ENCODE measurements around the gene KEL.
A peak's percentile ranks its signal among the peaks of the same experiment; 100 is the strongest.

KEL gene

DNA sequence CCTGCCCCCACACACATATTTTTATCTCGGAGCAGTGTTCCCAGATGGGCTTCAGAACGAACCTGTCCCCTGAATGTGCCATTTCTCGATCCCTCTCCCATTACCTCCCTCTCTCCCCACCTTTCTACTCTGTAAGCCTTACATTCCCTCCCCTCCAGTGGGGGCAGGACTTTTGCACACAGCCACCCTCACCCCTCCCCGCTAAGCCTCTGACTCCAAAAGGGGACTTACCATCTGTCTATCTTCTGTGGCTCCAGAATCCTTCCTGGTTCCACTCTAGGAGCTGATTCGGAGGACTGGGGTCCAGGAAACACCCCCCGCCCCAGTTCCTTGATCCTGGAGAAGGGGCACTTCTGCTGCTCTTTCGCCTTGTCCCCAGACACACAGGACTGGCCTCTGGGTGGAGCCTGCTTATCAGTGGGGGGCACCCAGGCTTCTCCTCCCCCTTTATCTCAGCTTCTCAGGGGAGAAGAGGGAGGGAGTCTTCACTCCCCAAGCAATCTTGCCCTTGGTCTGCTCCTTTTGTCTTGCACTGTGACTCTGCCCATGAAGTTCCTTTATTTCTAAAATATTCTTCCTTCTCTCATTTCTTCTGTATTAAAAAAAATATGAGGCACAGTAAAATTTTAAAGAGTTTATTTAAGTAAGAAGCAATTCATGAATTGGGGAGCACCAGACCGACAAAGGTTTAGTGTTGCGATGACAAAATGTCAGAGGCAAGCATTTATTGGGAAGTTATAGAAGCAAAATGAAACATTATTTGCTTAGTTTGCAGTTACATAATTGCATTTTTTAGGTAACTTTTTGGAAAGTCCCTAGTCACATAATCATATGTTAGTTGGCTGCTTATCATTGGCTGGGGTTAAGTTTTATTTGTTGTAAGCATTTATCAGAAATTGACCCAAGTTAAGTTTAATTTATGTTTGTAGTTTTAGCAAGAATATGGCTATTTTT is at the start of gene KEL:
TSS of gene KEL (minus strand) at position 391 of the 954 bp plus-strand sequence. CDS start at position 234, 157 bp downstream.
- in situ Hi-C loops (cut with HindIII; ENCODE audit: low sequenced_read_pairs), result no loop called here
- no peak for DNase-seq (ENCODE audit: low read depth, low spot score)
- H3K4me3 ChIP-seq (ENCODE audit: low read depth, low read length), result no peak within 1 kb of the TSS
- TF ChIP-seq CTCF (IDR thresholded peaks at IDR 0.05; ENCODE audit: low read depth, low read length), result no peak

DNA sequence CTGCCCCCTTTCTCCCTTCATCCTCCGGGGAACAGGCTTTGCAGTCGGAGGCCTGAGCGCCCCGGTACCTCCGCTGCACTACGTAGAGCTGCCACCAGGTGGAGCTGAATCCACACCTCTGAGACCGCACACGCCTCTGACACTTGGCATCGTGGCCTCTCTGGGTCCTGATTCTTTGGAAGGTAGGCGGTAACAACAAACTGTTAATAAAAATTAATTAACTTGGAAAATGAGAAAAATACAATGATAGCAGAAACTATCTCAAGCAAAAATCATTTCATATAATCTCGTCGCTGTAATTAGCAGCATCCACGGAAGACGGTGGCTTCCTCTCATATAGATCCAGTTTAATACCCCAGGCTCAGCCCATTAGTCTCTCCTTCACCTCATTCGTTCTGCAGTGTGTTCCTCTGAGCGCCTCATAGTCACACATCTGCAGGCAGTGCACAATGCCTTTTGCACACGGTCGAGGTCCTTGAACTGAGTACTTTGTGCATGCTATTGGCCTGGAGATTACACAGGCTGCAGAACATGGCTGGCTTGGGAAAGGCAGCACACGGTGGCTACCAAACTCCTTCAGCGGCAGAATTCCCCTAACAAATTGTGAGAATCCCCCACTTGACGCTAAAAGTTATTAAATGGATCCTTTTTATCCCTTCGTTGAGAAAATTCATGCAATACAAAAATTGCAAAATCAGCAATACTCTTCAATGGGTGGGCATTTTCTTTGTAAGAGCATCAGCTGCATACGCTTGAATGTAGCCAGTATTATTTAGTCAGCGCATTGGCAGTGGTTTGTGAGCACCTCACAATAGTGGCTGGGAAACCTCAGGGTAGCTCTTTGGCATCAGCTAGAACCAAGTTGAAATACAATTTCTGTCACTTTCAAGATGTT is 46.1 kb upstream of the KEL start:
- no peak overlapping the region for H3K4me3 ChIP-seq (ENCODE audit: low read depth, low read length)
- in situ Hi-C loops (cut with HindIII; ENCODE audit: low sequenced_read_pairs), result no loop called here

GRCh38 chr7:143005632-143006260 is 43.6 kb upstream of the KEL start:
- no peak for TF ChIP-seq CTCF (IDR thresholded peaks at IDR 0.05; ENCODE audit: low read depth, low read length)
- in situ Hi-C loops (cut with HindIII; ENCODE audit: low sequenced_read_pairs), result no loop called here
- DNase-seq (ENCODE audit: low read depth, low spot score), result no peak
- H3K4me3 ChIP-seq (ENCODE audit: low read depth, low read length), result no peak overlapping the region

More for the DNA sequence above, 46.1 kb upstream of the KEL start:
- peak; percentile 60 for DNase-seq (ENCODE audit: low read depth, low spot score)
- peak; percentile 96 for TF ChIP-seq CTCF (IDR thresholded peaks at IDR 0.05; ENCODE audit: low read depth, low read length)

- H3K4me3 ChIP-seq (ENCODE audit: low read depth, low read length), result no peak overlapping the region
- DNase-seq (ENCODE audit: low read depth, low spot score), result peak; percentile 61
- TF ChIP-seq CTCF (IDR thresholded peaks at IDR 0.05; ENCODE audit: low read depth, low read length), result peak; percentile 74
- in situ Hi-C loops (cut with HindIII; ENCODE audit: low sequenced_read_pairs), result no loop called here
Measured at GRCh38 chr7:143003393-143004051, 41.4 kb upstream of the KEL start.

- no peak overlapping the region for H3K4me3 ChIP-seq (ENCODE audit: low read depth, low read length)
- TF ChIP-seq CTCF (IDR thresholded peaks at IDR 0.05; ENCODE audit: low read depth, low read length), result no peak
- DNase-seq (ENCODE audit: low read depth, low spot score), result no peak
- in situ Hi-C loops (cut with HindIII; ENCODE audit: low sequenced_read_pairs), result no loop called here
Measured at GRCh38 chr7:143002898-143003297, 40.7 kb upstream of the KEL start.
